Measurements from ENCODE around the gene PRAMEF27. TPM values are rescaled to one million over a fixed set of nuclear protein-coding genes. Genes with fewer than 3 reads are reported as not detected.
"Not testable (repeated sequence)": the region's sequence is repeated elsewhere in the genome, so short reads cannot be mapped to it uniquely, and the experiment has no call there.

Gene PRAMEF27
- not detected for total RNA-seq
- long read RNA-seq = 0 reads

GRCh38 chr1:13056475-13056874 lies at the start of gene PRAMEF27:
Gene PRAMEF27, minus strand, starts transcription at chr1:13056575. Its CDS starts 2,916 bp downstream, at chr1:13053659.
- H3K36me3 ChIP-seq; DNase-seq; H3K4me1 ChIP-seq; H3K4me3 ChIP-seq; H3K27me3 ChIP-seq; H3K27ac ChIP-seq; ATAC-seq; intact Hi-C loops (cut with DNase I); H3K9me3 ChIP-seq: not testable (repeated sequence)

- H3K27me3 ChIP-seq; H3K27ac ChIP-seq; H3K36me3 ChIP-seq; H3K4me3 ChIP-seq; H3K4me1 ChIP-seq; DNase-seq; intact Hi-C loops (cut with DNase I); H3K9me3 ChIP-seq; ATAC-seq: not testable (repeated sequence)
Measured at GRCh38 chr1:13070474-13070873, 14.1 kb upstream of the PRAMEF27 start, which contains the start of gene PRAMEF25. Gene PRAMEF25, plus strand, starts transcription at chr1:13070774. Its CDS starts 2,920 bp downstream, at chr1:13073694.

GRCh38 chr1:13019846-13020245 lies 36.5 kb downstream of the PRAMEF27 start:
- peak; percentile 71 for ATAC-seq
- H3K4me3 ChIP-seq; H3K27me3 ChIP-seq; H3K36me3 ChIP-seq; H3K27ac ChIP-seq; H3K9me3 ChIP-seq; intact Hi-C loops (cut with DNase I); DNase-seq; H3K4me1 ChIP-seq: not testable (repeated sequence)

GRCh38 chr1:13011932-13012331 lies 44.4 kb downstream of the PRAMEF27 start:
- H3K9me3 ChIP-seq; H3K4me3 ChIP-seq; H3K27me3 ChIP-seq; DNase-seq; ATAC-seq; H3K4me1 ChIP-seq; H3K36me3 ChIP-seq; H3K27ac ChIP-seq; intact Hi-C loops (cut with DNase I): not testable (repeated sequence)

GRCh38 chr1:13009348-13009747 lies 47.0 kb downstream of the PRAMEF27 start:
- H3K9me3 ChIP-seq; H3K4me1 ChIP-seq; DNase-seq; H3K27ac ChIP-seq; H3K4me3 ChIP-seq; H3K27me3 ChIP-seq; H3K36me3 ChIP-seq; intact Hi-C loops (cut with DNase I): not testable (repeated sequence)
- peak; percentile 31 for ATAC-seq

- H3K4me3 ChIP-seq; H3K27ac ChIP-seq; DNase-seq; H3K4me1 ChIP-seq; ATAC-seq; H3K36me3 ChIP-seq; H3K27me3 ChIP-seq; H3K9me3 ChIP-seq; intact Hi-C loops (cut with DNase I): not testable (repeated sequence)
Measured at GRCh38 chr1:13005732-13006131, 50.6 kb downstream of the PRAMEF27 start.

Other genes with a start within 250 kb of the PRAMEF27 start
- gene PRAMEF11, start 225.2 kb downstream of the PRAMEF27 start, total RNA-seq = not detected
- gene HNRNPCL1, start 207.9 kb downstream of the PRAMEF27 start, total RNA-seq = not detected
- gene PRAMEF2, start 199.5 kb downstream of the PRAMEF27 start, total RNA-seq = not detected
- gene PRAMEF4, start 170.4 kb downstream of the PRAMEF27 start, total RNA-seq = not detected
- gene PRAMEF10, start 158.3 kb downstream of the PRAMEF27 start, total RNA-seq = not detected
- gene PRAMEF7, start 140.0 kb downstream of the PRAMEF27 start, total RNA-seq = not detected
- gene PRAMEF6, start 109.0 kb downstream of the PRAMEF27 start, total RNA-seq = not detected
- gene HNRNPCL3, start 4.2 kb upstream of the PRAMEF27 start, total RNA-seq = not detected
- not detected for gene PRAMEF25, start 14.2 kb upstream of the PRAMEF27 start, total RNA-seq
- not detected for gene HNRNPCL2, start 60.3 kb upstream of the PRAMEF27 start, total RNA-seq
- gene PRAMEF26, start 99.4 kb upstream of the PRAMEF27 start, total RNA-seq = not detected
- not detected for gene HNRNPCL4, start 109.1 kb upstream of the PRAMEF27 start, total RNA-seq
- not detected for gene PRAMEF9, start 115.3 kb upstream of the PRAMEF27 start, total RNA-seq
- not detected for gene PRAMEF13, start 144.8 kb upstream of the PRAMEF27 start, total RNA-seq
- not detected for gene PRAMEF18, start 169.6 kb upstream of the PRAMEF27 start, total RNA-seq
- not detected for gene PRAMEF5, start 197.6 kb upstream of the PRAMEF27 start, total RNA-seq
- gene PRAMEF8, start 228.6 kb upstream of the PRAMEF27 start, total RNA-seq = not detected
- gene PRAMEF33, start 247.0 kb upstream of the PRAMEF27 start, total RNA-seq = not detected

All from upper lobe of right lung (tissue), 1 donor.